AG09319 (cell line): ENCODE data around the gene LRRC63.
A peak's percentile ranks its signal among the peaks of the same experiment; 100 is the strongest.
"Not testable (repeated sequence)": the region's sequence is repeated elsewhere in the genome, so short reads cannot be mapped to it uniquely, and the experiment has no call there.

Experiments
- DNase-seq: peaks from one replicate; pipeline ENCODE4 v3.0.0-alpha.2; 2010; ENCODE audit warnings: low read depth; ENCODE audit errors: extremely low read depth
- CTCF ChIP-seq: IDR thresholded peaks from 2 replicates; pipeline ENCODE4 v1.5.1; 2011; ENCODE audit warnings: low read depth, mild to moderate bottlenecking, inconsistent platforms, low read length, moderate library complexity

Gene LRRC63, protein sequence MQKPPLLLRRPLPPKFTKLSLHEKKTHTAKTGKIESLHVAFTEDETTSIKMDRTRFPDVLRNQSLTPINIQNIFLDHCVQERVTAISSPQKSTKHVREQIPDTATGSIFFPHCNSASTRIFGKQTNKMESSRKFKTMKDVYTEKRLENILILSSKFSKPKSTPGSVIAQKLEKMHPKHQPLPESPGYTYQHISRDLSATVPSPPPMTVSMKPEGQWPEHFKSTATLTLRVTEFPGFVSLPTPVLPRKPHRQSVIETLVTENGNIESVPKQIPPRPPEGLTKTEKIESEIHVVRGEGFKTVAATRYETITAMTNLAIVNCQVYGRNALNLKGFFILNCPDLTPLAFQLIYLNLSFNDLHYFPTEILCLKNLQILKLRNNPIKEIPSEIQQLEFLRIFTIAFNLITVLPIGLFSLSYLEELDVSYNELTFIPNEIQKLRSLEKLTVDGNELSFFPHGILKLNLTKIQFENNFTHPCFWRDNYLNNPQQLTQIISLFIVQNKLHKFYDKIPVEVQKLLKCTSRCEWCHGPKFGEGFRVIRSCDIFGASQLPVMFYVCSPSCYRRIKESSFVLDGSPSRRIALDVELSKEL

GRCh38 chr13:46211483-46212351 is at the start of gene LRRC63:
LRRC63 (plus strand) TSS chr13:46211928; CDS start chr13:46213035, 1,107 bp downstream.
- TF ChIP-seq CTCF = no peak
- peak; percentile 14 for DNase-seq

DNA sequence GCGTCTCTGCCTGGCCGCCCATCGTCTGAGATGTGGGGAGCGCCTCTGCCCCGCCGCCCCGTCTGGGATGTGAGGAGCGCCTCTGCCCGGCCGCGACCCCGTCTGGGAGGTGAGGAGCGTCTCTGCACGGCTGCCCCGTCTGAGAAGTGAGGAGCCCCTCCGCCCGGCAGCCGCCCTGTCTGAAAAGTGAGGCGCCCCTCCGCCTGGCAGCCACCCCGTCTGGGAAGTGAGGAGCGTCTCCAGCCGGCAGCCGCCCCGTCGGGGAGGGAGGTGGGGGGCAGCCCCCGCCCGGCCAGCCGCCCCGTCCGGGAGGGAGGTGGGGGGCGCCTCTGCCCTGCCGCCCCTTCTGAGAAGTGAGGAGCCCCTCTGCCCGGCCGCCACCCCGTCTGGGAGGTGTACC is 49.0 kb upstream of the LRRC63 start:
- not testable (repeated sequence) for DNase-seq

DNA sequence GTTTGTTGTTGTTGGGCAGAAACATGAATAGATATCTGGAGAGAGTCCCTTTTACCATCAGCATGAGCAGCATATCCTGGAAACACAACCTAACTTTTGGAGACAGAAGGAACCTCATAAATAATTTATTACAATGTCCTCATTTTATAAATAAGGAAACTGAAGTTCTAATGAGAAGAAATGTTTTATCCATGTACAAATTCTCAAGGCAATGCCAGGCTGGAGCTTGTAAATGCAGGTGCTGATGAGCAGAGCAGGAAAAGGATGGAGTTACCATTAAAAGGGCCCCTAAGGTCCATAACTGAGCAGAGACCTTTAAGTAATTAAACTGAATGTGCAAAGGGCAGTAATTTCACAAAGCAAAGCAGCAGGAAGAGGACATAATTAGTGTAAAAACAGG is 47.1 kb upstream of the LRRC63 start:
- no peak for TF ChIP-seq CTCF

GRCh38 chr13:46165485-46166223 is 46.1 kb upstream of the LRRC63 start:
- DNase-seq = no peak
- TF ChIP-seq CTCF = no peak

More for the DNA sequence above, 47.1 kb upstream of the LRRC63 start:
- DNase-seq = no peak

GRCh38 chr13:46166224-46166584 is 45.5 kb upstream of the LRRC63 start:
- no peak for DNase-seq
- no peak for TF ChIP-seq CTCF

DNA sequence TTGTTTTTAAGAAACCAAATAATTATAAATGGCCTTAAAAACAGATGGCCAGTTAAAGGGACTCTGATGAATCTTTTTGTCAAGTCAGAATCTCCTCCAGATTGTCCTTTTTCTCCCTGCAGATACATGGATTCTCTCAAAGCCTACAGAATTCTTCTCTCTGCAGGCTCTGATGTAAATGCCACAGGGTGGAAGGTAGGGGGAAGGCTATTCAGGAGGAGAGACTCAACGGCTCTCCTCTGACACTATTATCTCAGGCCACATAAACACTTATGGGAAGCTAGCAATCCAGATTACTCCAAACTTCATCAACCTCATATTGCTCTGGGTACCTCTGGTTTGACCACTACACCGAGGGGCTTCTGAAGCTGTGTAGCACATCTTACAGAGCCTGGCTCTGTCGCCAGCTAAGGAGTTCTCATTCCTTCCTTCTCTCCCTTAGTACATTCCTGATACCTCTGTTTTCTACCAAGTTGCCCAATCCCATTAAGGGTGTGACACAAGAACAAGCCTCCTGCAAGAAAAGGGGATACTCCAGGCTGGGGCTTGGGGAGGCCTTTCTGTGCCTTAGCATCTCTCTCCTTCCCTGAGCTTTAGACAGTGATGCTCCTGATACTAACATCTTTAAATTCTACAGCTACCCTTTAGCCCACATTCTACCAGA is 44.6 kb upstream of the LRRC63 start:
- DNase-seq = no peak

More for the DNA sequence above, 44.6 kb upstream of the LRRC63 start:
- TF ChIP-seq CTCF = no peak
